IMR-90 (cell line): ENCODE measurements around the gene TRIM28. TPM values are rescaled to one million over a fixed set of nuclear protein-coding genes. Genes with fewer than 3 reads are reported as not detected.

Experiments used
- ATAC-seq: fragments of 200-7000 bp; cut with Tn5 transposase; 2 replicates; pipeline ENCODE4 v1.9.1; 2020; ENCODE audit warnings: low read depth, mild to moderate bottlenecking, moderate library complexity
- BruUV-seq: library from RNA; stranded (reverse); fragments of 400-500 nt; replicated peaks from 2 replicates; lab custom pipeline; 2021; lab: Mats Ljungman, UMichigan
- CTCF ChIA-PET: fragments of 300-600 bp; formaldehyde crosslinking; extraction: SDS; loops from one replicate; lab custom pipeline; 2021; ENCODE audit warnings: antibody characterized with exemption; lab: Yijun Ruan, JAX
- POLR2A ChIA-PET: fragments of 300-600 bp; sonication (Branson Sonifier 250); formaldehyde crosslinking; loops from one replicate; lab custom pipeline; 2022; ENCODE audit warnings: antibody characterized with exemption; ENCODE audit not compliant: unreplicated experiment; lab: Charles Lee
- DNase-seq: peaks from one replicate; pipeline ENCODE4 v3.0.0; 2013
- H2AFZ ChIP-seq: replicated peaks from 2 replicates; pipeline ENCODE3; 2013; ENCODE audit warnings: low read length, mild to moderate bottlenecking; ENCODE audit not compliant: poor library complexity
- H2AK5ac ChIP-seq: 2 replicates; pipeline ENCODE4 v1.6.1; 2013; ENCODE audit warnings: low read depth, low read length, inconsistent platforms
- H2AK9ac ChIP-seq: replicated peaks from 2 replicates; pipeline ENCODE3; 2013; ENCODE audit warnings: mild to moderate bottlenecking, low read depth, low read length, moderate library complexity; ENCODE audit not compliant: poor library complexity
- H2BK120ac ChIP-seq: 2 replicates; pipeline ENCODE4 v1.6.1; 2013; ENCODE audit warnings: low read depth, low read length, inconsistent platforms
- H2BK15ac ChIP-seq: 3 replicates; pipeline ENCODE4 v1.6.1; 2013; ENCODE audit warnings: low read depth, low read length, inconsistent platforms
- H2BK20ac ChIP-seq: 2 replicates; pipeline ENCODE4 v1.6.1; 2013; ENCODE audit warnings: low read depth, mild to moderate bottlenecking, inconsistent platforms, low read length, moderate library complexity
- H2BK5ac ChIP-seq: 2 replicates; pipeline ENCODE4 v1.6.1; 2013; ENCODE audit warnings: mild to moderate bottlenecking, low read depth, low read length, inconsistent platforms; ENCODE audit not compliant: poor library complexity, severe bottlenecking
- H3K14ac ChIP-seq: replicated peaks from 2 replicates; pipeline ENCODE4 v1.6.1; 2013; ENCODE audit warnings: low read depth, low read length, inconsistent platforms
- H3K18ac ChIP-seq: 2 replicates; pipeline ENCODE4 v1.6.1; 2013; ENCODE audit warnings: low read depth, low read length, control low read depth
- H3K23ac ChIP-seq: 2 replicates; pipeline ENCODE4 v1.6.1; 2013; ENCODE audit warnings: low read depth, low read length, inconsistent platforms
- H3K27ac ChIP-seq: 2 replicates; pipeline ENCODE4 v1.5.1; 2013; ENCODE audit warnings: mild to moderate bottlenecking, control low read depth, low read length; ENCODE audit not compliant: insufficient read depth
- H3K27me3 ChIP-seq: 2 replicates; pipeline ENCODE4 v1.6.1; 2013; ENCODE audit warnings: low read length; ENCODE audit not compliant: control insufficient read depth, insufficient read depth
- H3K36me3 ChIP-seq: 2 replicates; pipeline ENCODE4 v1.6.1; 2013; ENCODE audit warnings: low read length, mixed read lengths; ENCODE audit not compliant: control insufficient read depth, insufficient read depth
- H3K4ac ChIP-seq: 2 replicates; pipeline ENCODE4 v1.6.1; 2013; ENCODE audit warnings: low read depth, low read length, inconsistent platforms
- H3K4me1 ChIP-seq: 2 replicates; pipeline ENCODE4 v1.6.1; 2013; ENCODE audit warnings: low read length, mixed read lengths; ENCODE audit not compliant: control insufficient read depth, insufficient read depth
- H3K4me2 ChIP-seq: 2 replicates; pipeline ENCODE4 v1.6.1; 2013; ENCODE audit warnings: low read depth, mild to moderate bottlenecking, control low read depth, low read length, moderate library complexity
- H3K4me3 ChIP-seq: 2 replicates; pipeline ENCODE4 v1.5.1; 2013; ENCODE audit warnings: low read depth, mild to moderate bottlenecking, control low read depth, low read length, moderate library complexity; ENCODE audit not compliant: insufficient read depth
- H3K56ac ChIP-seq: 2 replicates; pipeline ENCODE4 v1.6.1; 2013; ENCODE audit warnings: low read length, inconsistent platforms; ENCODE audit not compliant: insufficient read depth; ENCODE audit errors: extremely low read depth
- H3K79me1 ChIP-seq, 2 experiments: 2 replicates each; pipeline ENCODE4 v1.6.1; 2013; ENCODE audit warnings: low read length in 2 of 2, inconsistent platforms in 1 of 2, low read depth in 1 of 2
- H3K9ac ChIP-seq: 2 replicates; pipeline ENCODE4 v1.6.1; 2013; ENCODE audit warnings: low read depth, low read length, control low read depth
- H3K9me1 ChIP-seq: 2 replicates; pipeline ENCODE4 v1.6.1; 2013; ENCODE audit warnings: low read length, inconsistent platforms; ENCODE audit not compliant: insufficient read depth
- H3K9me3 ChIP-seq: 2 replicates; pipeline ENCODE4 v1.6.1; 2013; ENCODE audit warnings: low read length; ENCODE audit not compliant: control insufficient read depth, insufficient read depth
- H4K20me1 ChIP-seq: 2 replicates; pipeline ENCODE4 v1.6.1; 2013; ENCODE audit warnings: low read length, inconsistent platforms; ENCODE audit not compliant: insufficient read depth
- H4K5ac ChIP-seq: 2 replicates; pipeline ENCODE4 v1.6.1; 2013; ENCODE audit warnings: mild to moderate bottlenecking, low read depth, low read length, control low read depth
- H4K8ac ChIP-seq, 2 experiments: 2 replicates each; pipeline ENCODE4 v1.6.1; 2013; ENCODE audit warnings: low read depth in 2 of 2, low read length in 2 of 2, control low read depth in 1 of 2, inconsistent platforms in 1 of 2
- H4K91ac ChIP-seq: 2 replicates; pipeline ENCODE4 v1.6.1; 2013; ENCODE audit warnings: low read depth, low read length, inconsistent platforms; ENCODE audit not compliant: insufficient read depth
- MXI1 ChIP-seq: IDR thresholded peaks from 2 replicates; pipeline ENCODE4 v1.6.1; 2012; ENCODE audit warnings: low read depth, mild to moderate bottlenecking, low read length, moderate library complexity, borderline replicate concordance
- WGBS, 2 experiments: methylation state at CpG; one replicate each; pipeline versions ENCODE4 v1.1.5 to v1.1.7; 2013; ENCODE audit warnings: missing lambda C conversion rate in 2 of 2; ENCODE audit not compliant: insufficient read length in 1 of 2; ENCODE audit errors: extremely low coverage in 2 of 2; 5-methylcytosine and 5-hydroxymethylcytosine counted together
- dilution Hi-C: fragments of 300-500 bp; cut with HindIII; formaldehyde crosslinking; loops from one replicate; pipeline ENCODE4 v1.14.3; 2018; ENCODE audit warnings: low sequenced_read_pairs; ENCODE audit not compliant: unreplicated experiment
- in situ Hi-C: fragments of 300-500 bp; cut with MboI; formaldehyde crosslinking; loops from 3 replicates; pipeline ENCODE4 v1.14.3; 2019; ENCODE audit warnings: low sequenced_read_pairs, inconsistent platforms, mixed read lengths
- intact Hi-C: fragments of 100-400 bp; cut with micrococcal nuclease; formaldehyde crosslinking; loops from 2 replicates; pipeline ENCODE4 v1.10.0; 2022
- polyA plus RNA-seq, 3 experiments: library from polyadenylated mRNA; depleted of rRNA; stranded (reverse); fragments of >200 nt; gene quantifications; 2 replicates each; pipeline ENCODE4 v1.2.3, GENCODE V29; 2012; ENCODE audit warnings: low replicate concordance in 1 of 3
- total RNA-seq: library from RNA; depleted of rRNA; stranded (reverse); fragments of >200 nt; gene quantifications from 2 replicates; pipeline ENCODE4 v1.2.3, GENCODE V29; 2012

TRIM28 gene
- total and polyA plus RNA-seq, 2 of the 4 experiments (the other 2 are of a cell fraction): 349 to 465 TPM

- no peak overlapping the region for H3K4me3 ChIP-seq
- H3K4me1 ChIP-seq: peaks cover 9% of the 10 kb centered on the region
- no peak overlapping the region for H2BK15ac ChIP-seq
- H4K8ac ChIP-seq: no peak overlapping the region
- peaks cover 13% of the 10 kb centered on the region; the same call in 1 of the 2 replicates for H3K36me3 ChIP-seq
- no peak for ATAC-seq
- POLR2A ChIA-PET: no interaction called here
- H2AK9ac ChIP-seq: no peak overlapping the region
- H3K4me2 ChIP-seq: no peak overlapping the region
- peaks cover 5% of the 10 kb centered on the region for H3K9me1 ChIP-seq
- H3K23ac ChIP-seq: no peak overlapping the region
- no peak overlapping the region for H2BK5ac ChIP-seq
- 82% methylated on average over 3 of the region's 5 CpGs; no CpG with 5 or more reads in 1 of the 2 experiments for WGBS, 2 experiments
- H4K5ac ChIP-seq: no peak overlapping the region
- no peak for DNase-seq
- H2AFZ ChIP-seq: no peak overlapping the region
- no peak overlapping the region for H4K91ac ChIP-seq
- no peak overlapping the region for H3K27ac ChIP-seq
- no peaks in the 10 kb centered on the region for H3K9me3 ChIP-seq
- no TSS peak for BruUV-seq
- H3K27me3 ChIP-seq: no peaks in the 10 kb centered on the region
- H3K14ac ChIP-seq: no peak overlapping the region
- no peak overlapping the region for H3K9ac ChIP-seq
- TF ChIP-seq MXI1: no peak
- dilution Hi-C loops: no loop called here
- no peak overlapping the region for H3K56ac ChIP-seq
- peaks cover 7 to 17% of the 10 kb centered on the region in 2 experiments; a peak in 3 of 4 replicates for H3K79me1 ChIP-seq
- CTCF ChIA-PET: no interaction called here
- H3K4ac ChIP-seq: no peak overlapping the region
- no peak overlapping the region for H2BK20ac ChIP-seq
- H4K20me1 ChIP-seq: no peaks in the 10 kb centered on the region; the same call in 1 of the 2 replicates
- H2AK5ac ChIP-seq: no peak overlapping the region
- in situ Hi-C loops: no loop called here
- no peak overlapping the region for H2BK120ac ChIP-seq
- H3K18ac ChIP-seq: no peak overlapping the region
- intact Hi-C loops: no loop called here
Measured at GRCh38 chr19:58566989-58567388, 23.1 kb downstream of the TRIM28 start.
